ENCODE measurements around the gene SH3RF3. TPM values are rescaled to one million over a fixed set of nuclear protein-coding genes. Genes with fewer than 3 reads are reported as not detected.

The SH3RF3 gene
- total and polyA plus RNA-seq, 10 of the 15 experiments (the other 5 are each of a cell fraction or from before 2014, with no cell fraction given) = 0.08 to 8.8 (median 2.3) TPM

DNA sequence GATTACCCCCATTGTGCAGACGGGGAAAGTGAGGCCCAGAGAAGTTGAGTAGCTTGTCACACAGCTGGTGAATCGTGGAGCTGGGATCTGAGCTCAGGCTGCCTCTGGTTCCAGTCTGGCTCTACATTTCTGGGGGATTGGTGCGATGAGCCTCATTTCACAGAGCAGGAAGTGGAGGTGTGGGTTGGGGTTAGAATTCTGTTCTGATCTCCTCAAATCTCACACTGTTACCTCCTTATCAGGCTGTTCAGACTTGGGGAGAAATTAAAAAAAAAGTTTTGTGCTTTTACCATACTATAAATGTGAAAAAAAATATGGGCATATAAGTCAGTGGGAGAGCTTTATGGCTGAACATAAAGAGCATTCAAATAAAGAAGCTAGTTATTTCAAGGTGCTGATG lies 21.6 kb downstream of the SH3RF3 start:
- no peaks in the 10 kb centered on the region for H3K9me3 ChIP-seq (replicated peaks; ENCODE audit: control insufficient read depth, insufficient read depth, low read length)
- H3K27ac ChIP-seq (ENCODE audit: control insufficient read depth, insufficient read depth) = no peak overlapping the region
- H4K20me1 ChIP-seq (ENCODE audit: control insufficient read depth, insufficient read depth) = no peaks in the 10 kb centered on the region
- CTCF ChIA-PET = interaction anchor here (1.8 kb wide), 1 partner anchor 359 kb away, joined by 6 read pairs; no protein-coding TSS in a partner anchor
- no peak overlapping the region for H3K4me2 ChIP-seq (ENCODE audit: control insufficient read depth, insufficient read depth)
- intact Hi-C loops (cut with micrococcal nuclease; ENCODE audit: unreplicated experiment) = no loop called here
- ATAC-seq = no peak
- H3K79me2 ChIP-seq (ENCODE audit: control insufficient read depth, insufficient read depth, low read length) = peaks cover 2% of the 10 kb centered on the region; the same call in 1 of the 2 replicates
- no peak for DNase-seq (ENCODE audit: low read depth, low spot score)
- H2AFZ ChIP-seq (ENCODE audit: control insufficient read depth, low read depth, low read length) = no peak overlapping the region
- H3K9ac ChIP-seq (ENCODE audit: control insufficient read depth, insufficient read depth, low read length) = no peak overlapping the region
- H3K4me3 ChIP-seq = no peak overlapping the region
- peaks cover 10% of the 10 kb centered on the region; the same call in 1 of the 2 replicates for H3K4me1 ChIP-seq (ENCODE audit: control insufficient read depth, insufficient read depth, low read length)
- in situ Hi-C loops (cut with MboI) = no loop called here
- peaks cover 0 to 1% of the 10 kb centered on the region in 2 experiments; a peak in 1 of 4 replicates for H3K36me3 ChIP-seq (ENCODE audit: control insufficient read depth in 2 of 2, insufficient read depth in 2 of 2, low read length in 1 of 2)
- RAD21 ChIA-PET (ENCODE audit: unreplicated experiment) = interaction anchor here (1.9 kb wide), 1 partner anchor 363 kb away, joined by 6 read pairs; no protein-coding TSS in a partner anchor
- 42% methylated on average over 3 of the region's 3 CpGs for WGBS (ENCODE audit: insufficient coverage, insufficient replicate concordance, low lambda C conversion rate, missing lambda C conversion rate)
- TF ChIP-seq KLF5 (IDR thresholded peaks at IDR 0.05; ENCODE audit: partially characterized antibody) = no peak
- no peak for TF ChIP-seq NRF1 (conservative IDR thresholded peaks at IDR 0.05; ENCODE audit: low read depth, low read length)
- no TSS peak for BruUV-seq (replicated peaks)
- POLR2A ChIA-PET = no interaction called here
- no peak for FAIRE-seq
- peaks cover 0 to 3% of the 10 kb centered on the region in 2 experiments; a peak in 1 of 4 replicates for H3K27me3 ChIP-seq (replicated peaks in 1 of 2; ENCODE audit: control insufficient read depth in 2 of 2, insufficient read depth in 2 of 2, low read length in 1 of 2)
- SMC1A ChIA-PET (ENCODE audit: uncharacterized antibody, unreplicated experiment) = interaction anchor here (0.9 to 3.1 kb wide), 2 partner anchors 16 to 75 kb away, joined by 3 to 11 read pairs; no protein-coding TSS in a partner anchor

GRCh38 chr2:109151519-109151918 lies 22.5 kb downstream of the SH3RF3 start:
- H3K36me3 ChIP-seq (ENCODE audit: control insufficient read depth in 2 of 2, insufficient read depth in 2 of 2, low read length in 1 of 2) = no peaks in the 10 kb centered on the region
- no peak overlapping the region for H3K9ac ChIP-seq (ENCODE audit: control insufficient read depth, insufficient read depth, low read length)
- 35% methylated on average over 4 of the region's 4 CpGs for WGBS (ENCODE audit: insufficient coverage, insufficient replicate concordance, low lambda C conversion rate, missing lambda C conversion rate)
- BruUV-seq (replicated peaks) = no TSS peak
- FAIRE-seq (no peak), DNase-seq (ENCODE audit: low read depth, low spot score) (no peak), ATAC-seq (no peak)
- no peaks in the 10 kb centered on the region for H3K9me3 ChIP-seq (replicated peaks; ENCODE audit: control insufficient read depth, insufficient read depth, low read length)
- ChIA-PET POLR2A (no interaction called here), SMC1A (ENCODE audit: uncharacterized antibody, unreplicated experiment) (no interaction called here), CTCF (interaction anchor here (0.9 kb wide), 1 partner anchor 268 kb away, joined by 3 read pairs; no protein-coding TSS in a partner anchor), RAD21 (ENCODE audit: unreplicated experiment) (no interaction called here)
- H3K4me3 ChIP-seq = no peak overlapping the region
- peaks cover 2% of the 10 kb centered on the region; the same call in 1 of the 2 replicates for H3K79me2 ChIP-seq (ENCODE audit: control insufficient read depth, insufficient read depth, low read length)
- H2AFZ ChIP-seq (ENCODE audit: control insufficient read depth, low read depth, low read length) = no peak overlapping the region
- H4K20me1 ChIP-seq (ENCODE audit: control insufficient read depth, insufficient read depth) = no peaks in the 10 kb centered on the region
- H3K27ac ChIP-seq (ENCODE audit: control insufficient read depth, insufficient read depth) = no peak overlapping the region
- intact Hi-C loops (cut with micrococcal nuclease; ENCODE audit: unreplicated experiment) = no loop called here
- H3K4me1 ChIP-seq (ENCODE audit: control insufficient read depth, insufficient read depth, low read length) = peaks cover 10% of the 10 kb centered on the region; the same call in 1 of the 2 replicates
- peaks cover 0 to 3% of the 10 kb centered on the region in 2 experiments; a peak in 1 of 4 replicates for H3K27me3 ChIP-seq (replicated peaks in 1 of 2; ENCODE audit: control insufficient read depth in 2 of 2, insufficient read depth in 2 of 2, low read length in 1 of 2)
- in situ Hi-C loops (cut with MboI) = no loop called here
- no peak for TF ChIP-seq CREM (IDR thresholded peaks at IDR 0.05; ENCODE audit: low read depth)
- H3K4me2 ChIP-seq (ENCODE audit: control insufficient read depth, insufficient read depth) = no peak overlapping the region

Data from GM12878 (cell line).